Anterior cingulate cortex (tissue), 58 donors: Measurements from ENCODE around the gene FAM163A.
"Not testable (repeated sequence)": the region's sequence is repeated elsewhere in the genome, so short reads cannot be mapped to it uniquely, and the experiment has no call there.

Experiments used
- DNase-seq, 58 donors: peaks; one replicate each; lab custom pipeline; 2025; lab: John Stamatoyannopoulos, UW

Gene FAM163A

DNA sequence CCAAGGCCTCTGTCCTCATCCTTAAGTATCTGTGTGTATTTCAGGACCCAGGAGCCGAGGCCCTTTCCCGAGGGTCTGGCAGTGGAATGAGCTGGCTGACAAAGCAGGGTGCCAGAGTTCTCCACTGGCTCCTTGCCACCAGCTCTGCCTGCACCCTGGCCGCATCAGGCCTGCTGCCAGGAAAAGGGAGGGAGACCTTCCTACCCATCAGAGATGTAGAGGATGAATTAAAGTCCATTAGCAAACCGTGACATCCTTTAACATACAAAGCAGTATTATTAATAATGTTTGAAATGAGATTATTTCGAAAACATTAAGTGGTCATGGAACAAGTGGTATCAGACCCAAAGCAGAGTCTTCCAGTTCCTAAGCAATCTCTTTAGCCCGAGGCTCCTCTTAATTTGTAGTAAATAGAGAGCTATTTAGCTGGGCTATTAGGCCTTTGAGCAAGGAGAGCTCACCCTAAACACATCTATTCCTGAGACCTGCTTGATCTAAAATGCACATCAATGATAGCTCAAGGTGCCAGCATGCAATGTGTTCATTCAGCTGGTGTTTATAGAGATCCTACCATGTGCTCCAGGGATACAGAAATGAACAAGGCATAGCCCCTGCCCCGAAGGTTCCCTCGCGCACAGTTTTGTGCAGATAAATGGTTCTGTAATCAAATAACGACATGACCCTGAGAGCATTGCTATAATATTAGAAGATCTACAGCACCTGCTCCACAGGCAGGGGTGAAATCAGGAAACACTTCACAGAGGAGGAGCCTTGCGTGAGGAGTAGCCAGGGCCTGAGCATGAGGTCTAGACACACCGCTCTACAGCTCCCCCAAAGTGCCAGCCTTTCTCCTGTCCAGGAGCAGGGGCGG is 44.0 kb downstream of the FAM163A start:
- DNase-seq = no peak

DNA sequence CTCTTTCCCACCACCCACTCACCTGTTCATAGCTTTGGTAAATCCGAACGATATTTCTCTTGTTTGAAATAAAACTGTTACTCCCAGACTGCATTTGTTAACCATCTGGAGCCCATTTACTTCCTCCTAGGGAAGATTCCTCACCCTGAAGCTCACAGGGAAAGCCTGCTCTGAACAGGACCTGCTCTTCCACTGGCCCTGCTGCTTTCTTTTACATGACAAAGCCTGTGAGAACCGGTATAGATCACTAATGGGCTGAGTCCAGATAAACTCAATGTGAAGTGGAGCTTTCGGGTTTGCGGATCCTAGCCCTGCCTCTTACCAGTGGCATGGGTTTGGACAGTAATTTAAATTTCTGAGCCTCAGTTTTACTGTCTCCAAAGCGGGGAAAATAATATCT is 45.2 kb downstream of the FAM163A start:
- DNase-seq = no peak

DNA sequence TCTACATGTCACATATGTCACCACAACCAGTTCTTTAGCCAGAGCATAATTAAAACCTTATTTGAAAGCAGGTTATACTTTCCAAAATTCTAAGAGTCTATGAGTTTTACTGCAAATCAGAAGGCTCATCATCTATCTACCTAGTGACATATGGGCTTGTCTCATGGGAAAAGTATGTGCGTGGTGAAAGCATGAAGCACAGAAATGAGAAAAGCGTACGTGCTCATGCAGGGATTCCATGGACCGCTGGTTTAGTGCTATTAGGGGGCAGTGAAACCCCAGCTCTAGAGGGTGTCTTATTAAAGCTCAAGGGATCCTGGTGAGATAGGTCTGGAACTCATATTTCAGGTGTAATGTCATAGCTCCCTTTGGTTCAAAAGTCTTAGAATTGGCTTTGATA is 50.2 kb downstream of the FAM163A start:
- no peak for DNase-seq

DNA sequence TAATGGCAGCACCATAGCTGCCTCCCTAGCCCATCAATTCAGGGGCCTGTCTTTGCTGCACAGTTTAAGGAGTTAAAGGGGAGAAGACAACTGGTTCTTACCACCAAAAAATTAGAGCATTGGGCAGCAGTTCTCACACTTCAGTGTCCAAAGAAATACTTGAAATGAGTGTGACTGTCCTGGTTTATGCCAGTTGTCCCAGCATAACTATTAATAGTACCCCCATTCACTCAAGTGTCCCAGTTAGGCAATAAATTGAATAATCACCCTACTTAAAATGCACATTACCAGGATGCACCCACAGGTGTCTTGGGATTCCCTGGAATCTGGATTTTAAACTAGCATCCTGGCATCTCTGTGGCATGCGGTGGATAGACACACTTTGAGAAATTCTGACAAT is 51.1 kb downstream of the FAM163A start:
- DNase-seq = no peak

DNA sequence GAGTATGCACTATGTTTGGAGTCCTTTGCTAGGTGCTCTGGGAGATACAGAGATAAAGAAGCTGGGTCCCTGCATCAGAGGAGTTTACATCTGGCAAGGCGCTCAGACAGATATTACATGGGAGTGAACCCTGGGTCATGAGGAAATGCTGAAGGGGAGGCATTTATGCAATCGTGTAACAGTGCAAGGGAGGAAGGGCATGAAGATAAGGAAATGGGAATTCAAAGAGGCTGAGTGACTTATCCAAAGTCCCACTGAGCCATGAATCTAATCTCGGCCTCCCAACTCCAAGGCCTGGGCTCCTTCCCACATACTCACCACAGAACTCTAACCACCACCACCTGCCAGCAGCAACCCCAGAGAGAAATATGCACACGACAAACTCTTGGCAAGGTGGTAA is 51.6 kb downstream of the FAM163A start:
- DNase-seq = no peak

DNA sequence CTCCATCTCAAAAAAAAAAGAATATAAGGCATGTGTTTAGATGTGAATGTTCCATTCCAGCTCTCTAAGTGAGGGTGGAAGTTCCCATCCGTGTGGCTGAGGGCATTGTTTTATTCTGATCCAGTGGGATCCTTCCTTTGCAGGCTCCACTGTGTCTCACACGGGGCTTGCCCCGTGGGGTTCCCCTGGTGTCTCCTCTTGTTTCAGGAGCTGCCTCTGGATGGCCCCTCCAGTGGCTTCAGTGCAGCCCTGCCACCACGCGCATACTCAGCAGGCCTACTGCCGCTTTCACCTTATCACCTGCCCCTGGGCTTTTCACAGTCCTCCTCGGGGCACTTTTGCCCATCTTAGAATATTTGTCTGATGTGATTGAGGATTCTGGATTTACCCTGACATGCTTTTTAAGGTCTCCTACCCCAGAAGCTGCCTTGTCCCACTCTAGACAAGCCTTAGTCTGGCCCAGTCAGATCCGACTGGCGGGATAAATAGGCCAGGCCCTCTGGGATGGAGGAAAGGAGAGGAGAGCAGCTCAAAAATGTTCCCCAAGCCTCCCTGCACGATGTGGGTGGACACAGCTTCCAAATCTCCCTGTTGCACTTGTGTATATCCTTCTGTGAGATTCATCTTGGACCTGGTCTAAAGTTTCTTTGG is 55.2 kb downstream of the FAM163A start:
- DNase-seq = no peak

DNA sequence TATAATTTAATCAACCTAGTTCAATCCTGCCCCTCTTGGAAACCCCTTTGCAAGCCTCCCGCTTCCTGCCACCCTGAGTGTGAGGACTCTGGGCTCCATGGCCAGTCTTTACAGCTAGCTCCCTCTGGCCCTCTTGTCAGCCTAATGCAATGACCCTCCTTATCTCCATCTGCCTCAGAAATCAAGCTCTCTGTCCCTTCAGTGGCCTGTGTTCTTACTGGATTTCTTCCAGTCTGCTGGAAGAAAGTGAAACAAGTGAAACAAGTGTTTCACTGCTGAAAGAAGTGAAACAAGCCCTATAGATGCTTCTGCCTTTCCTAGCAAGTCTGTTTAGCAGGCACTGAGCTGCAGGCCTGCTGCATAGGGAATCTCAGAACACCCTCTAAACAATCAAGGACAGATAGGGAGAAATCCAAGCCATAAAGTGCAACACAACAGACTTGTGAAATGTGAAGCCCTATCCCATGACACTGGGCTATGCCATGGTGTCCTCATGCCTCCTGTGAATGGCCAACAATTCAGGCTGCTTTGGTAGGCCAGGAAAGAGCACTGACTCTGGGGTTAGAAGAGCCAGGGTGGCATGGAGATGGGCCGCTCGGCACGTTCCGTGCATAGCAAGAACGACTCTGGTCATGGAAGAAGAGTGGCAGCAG is 55.9 kb downstream of the FAM163A start:
- DNase-seq = no peak

DNA sequence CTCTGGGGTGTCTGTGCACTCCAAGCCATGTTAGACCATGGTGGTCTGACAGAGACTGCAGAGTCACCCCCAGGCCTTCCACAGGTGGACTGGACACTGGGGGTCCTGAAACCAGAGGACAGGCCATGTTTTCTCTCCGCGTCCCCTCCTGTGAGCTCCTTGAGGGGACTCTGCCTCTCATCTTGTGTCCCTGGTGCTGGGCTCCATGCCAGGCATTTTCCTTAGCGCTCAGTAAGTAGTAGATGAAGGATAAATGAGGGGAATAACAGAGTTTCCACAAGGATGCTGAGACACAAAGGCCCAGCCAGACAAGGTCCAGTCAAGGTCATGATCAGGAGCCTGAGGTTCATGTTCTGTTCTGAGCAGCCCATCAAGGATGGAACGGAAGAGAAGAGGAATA is 57.4 kb downstream of the FAM163A start:
- no peak for DNase-seq

DNA sequence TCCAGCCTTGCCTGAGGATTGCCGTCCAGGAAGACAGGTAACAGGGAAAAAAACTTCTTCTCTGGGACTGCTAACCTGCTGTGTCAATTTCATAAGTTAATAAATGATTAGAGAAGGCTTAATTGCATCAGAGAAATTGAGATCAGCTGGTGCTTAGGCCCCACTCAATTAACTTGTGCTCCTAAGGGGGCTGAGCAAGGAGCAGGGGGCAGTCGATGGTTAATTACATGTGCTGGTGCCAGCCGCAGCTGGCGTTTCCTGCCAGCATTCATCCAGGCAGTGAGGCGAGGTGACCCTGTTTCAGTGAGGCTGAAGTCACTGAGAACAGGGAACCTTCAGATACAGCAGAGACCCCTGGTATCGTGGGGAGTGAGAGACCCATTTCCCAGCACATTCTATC is 60.0 kb downstream of the FAM163A start:
- DNase-seq = no peak

DNA sequence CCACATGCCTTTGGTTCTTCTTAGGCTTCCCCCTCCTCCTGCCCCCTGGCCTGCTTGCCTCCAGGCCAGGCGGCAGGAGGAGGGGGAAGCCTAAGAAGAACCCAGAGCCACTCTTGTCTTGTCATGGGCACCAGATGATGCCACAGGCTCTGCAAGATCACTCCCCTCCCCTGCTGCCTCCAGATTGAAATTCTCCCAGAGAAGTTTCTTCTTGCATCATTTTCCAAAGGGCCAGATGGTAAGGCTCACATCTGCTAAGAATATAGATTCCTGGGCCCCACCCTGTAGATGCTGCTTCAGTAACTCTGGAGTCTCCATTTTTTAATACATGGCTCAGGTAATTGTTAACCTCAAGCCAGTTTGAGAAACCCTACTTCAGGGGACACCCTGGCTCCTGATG is 60.8 kb downstream of the FAM163A start:
- no peak for DNase-seq

DNA sequence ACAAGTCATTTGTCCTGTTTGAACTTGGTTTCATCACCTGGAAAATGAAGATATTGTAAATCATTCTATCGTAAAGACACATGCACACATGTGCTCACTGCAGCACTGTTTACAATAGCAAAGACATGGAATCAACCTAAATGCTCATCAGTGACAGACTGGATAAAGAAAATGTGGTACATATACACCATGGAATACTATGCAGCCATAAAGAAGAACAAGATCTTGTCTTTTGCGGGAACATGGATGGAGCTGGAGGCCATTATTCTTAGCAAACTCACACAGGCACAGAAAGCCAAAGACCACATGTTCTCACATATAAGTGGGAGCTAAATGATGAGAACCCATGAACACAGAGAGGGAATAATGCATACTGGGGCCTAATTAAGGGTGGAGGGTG is 61.3 kb downstream of the FAM163A start:
- DNase-seq = not testable (repeated sequence)

DNA sequence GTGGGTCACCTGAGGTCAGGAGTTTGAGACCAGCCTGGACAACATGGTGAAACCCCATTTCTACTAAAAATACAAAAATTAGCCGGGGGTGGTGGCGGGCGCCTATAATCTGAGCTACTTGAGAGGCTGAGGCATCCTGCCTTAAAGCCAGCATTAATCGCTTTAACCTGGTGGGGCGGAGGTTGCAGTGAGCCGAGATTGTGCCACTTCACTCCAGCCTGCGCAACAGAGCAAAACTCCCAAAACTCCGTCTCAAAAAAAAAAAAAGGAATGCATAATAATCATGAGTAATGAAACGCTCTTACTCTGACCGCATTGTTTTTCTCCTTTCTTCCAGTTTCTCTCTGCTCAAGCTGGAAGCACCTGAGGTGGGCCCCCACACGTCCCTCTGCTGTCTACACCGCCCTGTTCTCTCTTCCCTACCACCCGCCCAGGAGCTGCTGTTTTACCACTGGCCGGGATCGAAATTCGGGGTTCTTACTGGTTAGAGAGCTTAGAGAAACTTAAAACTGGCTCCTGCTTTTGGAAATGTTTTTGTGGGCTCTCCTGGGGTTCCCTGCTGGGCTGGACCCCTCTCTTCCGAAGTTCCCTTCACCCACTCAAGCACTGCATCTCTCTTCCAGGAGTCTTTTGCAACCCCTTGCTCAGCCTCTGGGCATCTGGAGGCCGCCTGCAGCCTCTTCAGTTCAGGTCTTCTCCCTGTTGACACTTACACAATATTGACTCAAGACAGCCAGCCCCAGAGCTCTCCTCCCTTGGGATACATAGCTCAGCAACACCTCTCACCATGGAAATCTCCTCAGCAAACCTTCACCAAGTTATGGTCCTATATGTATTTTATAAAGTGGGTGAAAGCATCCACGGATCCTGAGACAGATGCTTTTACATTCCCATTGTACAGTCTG is 62.5 kb downstream of the FAM163A start:
- DNase-seq = no peak

DNA sequence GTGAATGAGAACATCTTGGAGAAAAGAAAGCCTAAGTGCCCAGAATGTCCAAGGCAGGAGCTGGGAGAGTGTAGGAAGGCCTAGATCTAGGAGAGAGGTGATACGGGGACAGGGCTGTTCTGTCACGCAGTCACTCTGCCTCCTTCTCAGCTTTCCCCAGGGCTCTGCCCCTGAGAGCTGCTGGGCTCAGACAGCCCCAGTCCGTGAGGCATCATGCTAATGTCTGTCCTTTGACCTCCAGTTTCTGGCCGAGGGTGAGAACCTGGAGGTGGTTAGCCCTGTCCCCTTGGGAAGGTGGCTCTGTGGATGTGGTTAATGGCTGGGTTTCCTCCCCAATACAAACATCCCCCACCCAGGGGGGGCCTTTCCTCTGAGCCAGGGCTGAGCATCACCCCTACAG is 63.2 kb downstream of the FAM163A start:
- DNase-seq = no peak

DNA sequence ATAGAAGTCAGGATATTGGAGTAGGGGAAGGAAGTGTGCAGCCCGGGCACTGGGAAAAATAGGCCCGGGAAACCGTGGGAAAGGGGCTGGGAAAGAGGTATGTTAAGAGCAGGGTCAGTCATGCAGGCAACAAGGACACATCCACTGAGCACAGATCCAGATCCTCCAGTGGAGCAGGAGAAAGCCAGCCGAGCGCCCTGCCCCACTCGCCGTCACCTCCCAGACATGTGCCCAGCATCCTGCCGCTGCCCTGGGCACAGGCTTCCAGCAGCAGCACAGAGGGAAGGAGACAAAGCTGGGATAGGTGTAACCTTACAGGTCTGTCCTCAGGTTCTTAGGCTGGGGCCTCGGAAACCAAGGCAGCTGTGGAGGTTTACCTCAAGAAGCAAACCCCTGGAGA is 64.2 kb downstream of the FAM163A start:
- DNase-seq = no peak

DNA sequence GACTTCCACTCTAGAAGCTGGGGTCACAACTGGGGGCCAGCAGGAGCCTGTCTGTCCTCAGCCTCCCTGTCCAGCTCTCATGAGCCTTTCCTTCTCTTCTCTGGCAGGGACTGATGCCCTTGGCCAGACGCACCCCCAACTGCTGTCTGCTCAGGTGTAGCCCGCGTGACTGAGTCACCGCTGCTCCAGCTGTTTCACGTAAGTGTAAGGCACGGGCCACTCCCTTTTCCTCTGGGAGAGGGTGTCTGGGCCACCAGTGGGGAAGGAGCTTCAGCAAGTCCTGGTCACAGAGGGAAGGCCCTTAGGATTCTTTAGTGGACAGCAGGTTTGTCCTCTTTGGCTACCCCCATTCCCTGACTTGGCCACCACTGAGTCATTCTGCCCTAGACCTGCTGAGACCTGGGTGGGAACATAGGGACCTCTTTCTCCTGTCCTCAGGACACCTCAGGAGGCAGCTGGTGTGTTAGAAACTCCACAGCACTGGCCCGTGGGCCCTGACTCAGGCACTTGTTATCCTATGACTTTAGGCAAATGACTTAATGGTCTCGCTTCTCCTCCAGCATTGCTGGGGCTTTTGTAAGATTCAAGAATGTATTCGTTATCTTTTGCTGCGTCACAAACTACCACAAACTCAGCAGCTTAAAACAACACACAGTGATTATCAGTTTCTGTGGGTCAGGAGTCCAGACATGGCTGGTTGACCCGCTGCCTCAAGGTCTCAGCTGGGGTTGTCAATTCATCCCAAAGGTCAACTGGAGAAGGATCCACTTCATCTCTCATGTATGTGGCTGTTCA is 64.8 kb downstream of the FAM163A start:
- no peak for DNase-seq

DNA sequence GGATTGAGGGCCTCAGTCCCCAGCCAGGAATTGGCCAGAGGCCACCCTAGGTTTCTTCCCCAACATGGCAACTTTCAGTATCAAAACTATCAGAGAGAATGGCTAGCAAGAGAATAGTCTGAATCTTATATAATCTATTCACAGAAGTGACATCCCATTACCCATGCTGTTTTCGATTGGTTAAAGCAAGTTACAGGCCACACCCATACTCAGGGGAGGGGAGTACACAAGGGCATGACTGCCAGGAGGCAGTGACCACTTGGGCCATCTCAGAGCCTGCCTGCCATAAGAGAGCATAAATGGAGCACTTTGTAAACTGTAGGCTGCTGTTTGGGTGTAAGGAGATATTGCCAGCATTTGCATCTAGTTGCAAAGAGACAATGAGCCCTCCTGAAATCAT is 65.4 kb downstream of the FAM163A start:
- no peak for DNase-seq

DNA sequence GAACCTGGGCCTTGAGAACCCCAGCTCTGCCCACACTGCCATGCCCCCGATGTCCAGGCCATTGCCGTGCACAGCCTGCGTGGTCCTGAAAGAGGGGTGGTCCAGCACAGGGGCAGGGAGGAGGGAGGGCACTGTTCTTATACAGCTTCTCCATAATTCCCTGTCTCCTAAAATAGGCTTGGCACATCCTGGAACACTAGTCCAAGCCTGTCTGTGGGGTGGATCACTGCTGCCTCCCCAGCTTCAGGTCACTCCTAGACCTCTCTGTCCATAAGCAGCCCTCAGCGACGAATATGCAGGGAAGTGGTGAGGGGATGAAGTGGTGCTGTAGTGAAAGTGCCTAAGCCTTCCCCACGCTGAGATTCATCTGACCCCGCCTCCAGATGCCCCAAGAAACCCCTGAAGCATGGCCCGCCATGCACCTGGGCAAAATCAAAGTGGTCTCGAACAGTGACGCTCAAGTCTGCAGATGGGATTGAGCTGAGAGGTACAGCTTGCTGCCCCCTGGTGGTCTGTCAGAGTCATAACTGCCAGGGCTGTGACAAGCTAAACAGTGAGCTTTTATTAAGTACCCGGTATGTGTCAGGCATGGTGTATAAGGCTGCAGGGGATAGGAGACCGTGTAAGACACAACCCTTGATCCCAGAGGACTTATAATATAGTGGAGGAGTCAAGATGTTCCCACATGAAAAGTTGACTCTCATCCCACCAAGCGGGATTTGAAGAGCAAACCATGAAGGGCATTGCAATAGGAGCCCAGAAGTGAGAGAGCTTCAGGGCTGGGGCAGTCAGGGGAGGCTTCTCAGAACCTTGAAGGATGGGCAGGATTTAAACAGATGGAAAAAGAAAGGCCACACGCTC is 66.6 kb downstream of the FAM163A start:
- peak in 50 of 58 donors; percentile 6 to 72 (median 32) for DNase-seq

DNA sequence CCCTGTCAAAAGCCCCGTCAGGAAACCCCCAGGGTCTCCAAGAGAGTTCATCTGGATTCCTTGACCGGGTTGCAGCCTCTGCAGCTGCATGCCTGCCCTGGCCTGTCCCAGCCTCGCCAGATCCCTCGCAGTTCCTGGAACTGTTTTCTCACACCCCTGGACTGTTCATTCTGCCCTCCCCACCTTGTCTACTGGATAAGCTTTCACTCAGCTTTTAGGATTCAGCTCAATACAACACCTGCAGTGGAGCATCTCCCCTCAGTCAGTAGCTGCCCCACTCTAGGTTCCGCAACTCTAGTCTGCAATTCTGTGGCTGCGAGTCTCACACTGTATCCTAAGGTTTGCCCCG is 67.2 kb downstream of the FAM163A start:
- no peak for DNase-seq
